ENCODE measurements around the gene HMGB2. TPM values are rescaled to one million over a fixed set of nuclear protein-coding genes. Genes with fewer than 3 reads are reported as not detected.

Gene HMGB2
- total RNA-seq, 1 experiment from 2014 or later = 278 TPM

DNA sequence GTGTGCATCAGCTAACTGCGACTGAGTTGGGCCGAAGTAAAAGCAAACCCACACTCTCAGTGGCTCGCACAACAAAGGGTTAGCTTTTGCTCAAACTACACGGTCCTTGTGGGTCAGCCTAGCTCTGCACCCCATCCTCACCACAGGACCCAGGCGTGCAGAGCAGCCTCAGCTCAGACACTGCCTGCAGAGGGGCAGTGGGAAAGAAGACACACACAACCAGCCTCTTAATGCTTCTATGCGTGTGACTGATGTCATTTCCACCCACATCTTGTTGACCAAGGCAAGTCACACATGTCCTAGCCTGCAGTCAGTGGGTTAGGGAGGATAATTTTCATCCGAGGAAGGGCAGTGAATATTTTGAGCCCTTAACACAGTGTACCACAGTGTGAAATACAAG, 40.5 kb downstream of the HMGB2 start:
- peaks cover 0 to 9% (median 9%) of the 10 kb centered on the region in 3 experiments; a peak in 4 of 7 replicates for H3K36me3 Mint-ChIP-seq (ENCODE audit: insufficient read depth in 1 of 3, low read depth in 3 of 3)
- TF ChIP-seq, protein P1, sequence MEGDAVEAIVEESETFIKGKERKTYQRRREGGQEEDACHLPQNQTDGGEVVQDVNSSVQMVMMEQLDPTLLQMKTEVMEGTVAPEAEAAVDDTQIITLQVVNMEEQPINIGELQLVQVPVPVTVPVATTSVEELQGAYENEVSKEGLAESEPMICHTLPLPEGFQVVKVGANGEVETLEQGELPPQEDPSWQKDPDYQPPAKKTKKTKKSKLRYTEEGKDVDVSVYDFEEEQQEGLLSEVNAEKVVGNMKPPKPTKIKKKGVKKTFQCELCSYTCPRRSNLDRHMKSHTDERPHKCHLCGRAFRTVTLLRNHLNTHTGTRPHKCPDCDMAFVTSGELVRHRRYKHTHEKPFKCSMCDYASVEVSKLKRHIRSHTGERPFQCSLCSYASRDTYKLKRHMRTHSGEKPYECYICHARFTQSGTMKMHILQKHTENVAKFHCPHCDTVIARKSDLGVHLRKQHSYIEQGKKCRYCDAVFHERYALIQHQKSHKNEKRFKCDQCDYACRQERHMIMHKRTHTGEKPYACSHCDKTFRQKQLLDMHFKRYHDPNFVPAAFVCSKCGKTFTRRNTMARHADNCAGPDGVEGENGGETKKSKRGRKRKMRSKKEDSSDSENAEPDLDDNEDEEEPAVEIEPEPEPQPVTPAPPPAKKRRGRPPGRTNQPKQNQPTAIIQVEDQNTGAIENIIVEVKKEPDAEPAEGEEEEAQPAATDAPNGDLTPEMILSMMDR (conservative IDR thresholded peaks at IDR 0.05) = no peak

More for the DNA sequence above, 40.5 kb downstream of the HMGB2 start:
- Histone ChIP-seq H2AFZ (ENCODE audit: low read length) (no peak overlapping the region), H4K5ac (ENCODE audit: insufficient read length, low read depth, low read length) (no peak overlapping the region), H3K9ac (ENCODE audit: extremely low read depth, insufficient read length, low read length) (no peak overlapping the region), H2BK15ac (ENCODE audit: low read depth, low read length) (no peak overlapping the region), H3K4me1 (ENCODE audit: insufficient read depth, low read length) (no peaks in the 10 kb centered on the region), H3K56ac (ENCODE audit: insufficient read length, low read depth, low read length) (no peak overlapping the region), H3K79me2 (ENCODE audit: insufficient read depth, low read length) (no peaks in the 10 kb centered on the region), H4K8ac (replicated peaks; ENCODE audit: insufficient read length, low read depth, low read length) (no peak overlapping the region), H3K14ac (ENCODE audit: insufficient read depth, low read length) (no peak overlapping the region), H2BK5ac (ENCODE audit: insufficient read length, low read length) (no peak overlapping the region), H2BK20ac (ENCODE audit: low read depth, low read length, poor library complexity, severe bottlenecking) (no peak overlapping the region), H3K79me1 (ENCODE audit: insufficient read depth, low read depth, low read length, poor library complexity, severe bottlenecking) (peaks cover 4% of the 10 kb centered on the region), H3K4ac (ENCODE audit: low read depth, low read length) (no peak overlapping the region), H2AK5ac (ENCODE audit: insufficient read length, low read length) (no peak overlapping the region), H3K18ac (ENCODE audit: insufficient read length, low read depth, low read length) (no peak overlapping the region), H4K91ac (ENCODE audit: insufficient read length, low read depth, low read length) (no peak overlapping the region), H3K23ac (ENCODE audit: insufficient read length, low read depth, low read length) (no peak overlapping the region), H2BK12ac (ENCODE audit: insufficient read length, low read depth, low read length) (no peak overlapping the region), H3K27ac (ENCODE audit: insufficient read length, low read depth, low read length) (no peak overlapping the region), H3K9me3 (ENCODE audit: control insufficient read depth, low read depth, low read length) (no peaks in the 10 kb centered on the region), H4K20me1 (ENCODE audit: control insufficient read depth, insufficient read depth, insufficient read length) (no peaks in the 10 kb centered on the region), H3K23me2 (ENCODE audit: insufficient read length, low read depth, low read length, poor library complexity, severe bottlenecking) (no peaks in the 10 kb centered on the region), H2BK120ac (ENCODE audit: low read depth, low read length, poor library complexity, severe bottlenecking) (no peak overlapping the region), H3T11ph (ENCODE audit: low read length) (no peak overlapping the region), H3K27me3 (ENCODE audit: insufficient read depth, low read length) (no peaks in the 10 kb centered on the region), H3K4me2 (ENCODE audit: insufficient read depth, insufficient read length, low read length) (no peak overlapping the region)
- no peak for DNase-seq
- peak overlapping the region in 1 of 3 experiments; percentile 81; a peak in 2 of 7 replicates for H3K27ac Mint-ChIP-seq
- no peak overlapping the region for H3K4me3 Mint-ChIP-seq
- no CpG with 5 or more reads among the region's 7 CpGs for WGBS (ENCODE audit: extremely low coverage, insufficient read length, low lambda C conversion rate)
- H3K27me3 Mint-ChIP-seq (ENCODE audit: low read depth) = no peaks in the 10 kb centered on the region
- no peaks in the 10 kb centered on the region for H3K4me1 Mint-ChIP-seq
- H3K9me3 Mint-ChIP-seq = no peaks in the 10 kb centered on the region

Measured in H9 (cell line).